Kasumi-1 (cell line): ENCODE data around the gene ZAR1L.

Experiments used
- DNase-seq, 2 experiments: peaks; one replicate each; lab custom pipeline; 2025; lab: John Stamatoyannopoulos, UW

The ZAR1L gene

GRCh38 chr13:32254916-32255723 is 60.0 kb downstream of the ZAR1L start:
- DNase-seq = no peak

- DNase-seq = no peak
Observed at GRCh38 chr13:32254416-32254815, 60.7 kb downstream of the ZAR1L start.

GRCh38 chr13:32253911-32254399 is 61.2 kb downstream of the ZAR1L start:
- no peak for DNase-seq
